ENCODE measurements around the gene GET3. TPM values are rescaled to one million over a fixed set of nuclear protein-coding genes. Genes with fewer than 3 reads are reported as not detected.

GET3 gene
- total and polyA plus RNA-seq, 2 of the 13 experiments (the other 11 are each of a cell fraction or from before 2014, with no cell fraction given), result 57.7 to 59.4 TPM

GRCh38 chr19:12774588-12775555, 37.6 kb downstream of the GET3 start, which contains the start of gene HOOK2 (continued):
- TF ChIP-seq, protein P1, sequence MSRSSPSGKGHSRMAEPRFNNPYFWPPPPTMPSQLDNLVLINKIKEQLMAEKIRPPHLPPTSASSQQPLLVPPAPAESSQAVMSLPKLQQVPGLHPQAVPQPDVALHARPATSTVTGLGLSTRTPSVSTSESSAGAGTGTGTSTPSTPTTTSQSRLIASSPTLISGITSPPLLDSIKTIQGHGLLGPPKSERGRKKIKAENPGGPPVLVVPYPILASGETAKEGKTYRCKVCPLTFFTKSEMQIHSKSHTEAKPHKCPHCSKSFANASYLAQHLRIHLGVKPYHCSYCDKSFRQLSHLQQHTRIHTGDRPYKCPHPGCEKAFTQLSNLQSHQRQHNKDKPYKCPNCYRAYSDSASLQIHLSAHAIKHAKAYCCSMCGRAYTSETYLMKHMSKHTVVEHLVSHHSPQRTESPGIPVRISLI (CRISPR knock-in tag; IDR thresholded peaks at IDR 0.05; ENCODE audit: borderline replicate concordance), result no peak
- TF ChIP-seq ZNF724P (CRISPR knock-in tag; IDR thresholded peaks at IDR 0.05; ENCODE audit: borderline replicate concordance) (0 out of 2 replicates have a peak, but pooled peaks have one; percentile 27), ZNF772 (CRISPR knock-in tag; IDR thresholded peaks at IDR 0.05) (peak; percentile 42; the same call in 1 of the 2 replicates), ZNF121 (CRISPR knock-in tag; IDR thresholded peaks at IDR 0.05) (no peak), SP1 (IDR thresholded peaks at IDR 0.05) (no peak), SP1 (CRISPR knock-in tag; IDR thresholded peaks at IDR 0.05) (peak; percentile 39; the same call in 1 of the 2 replicates), ZNF75D (CRISPR knock-in tag; IDR thresholded peaks at IDR 0.05; ENCODE audit: borderline replicate concordance) (no peak), CCDC6 (CRISPR knock-in tag; IDR thresholded peaks at IDR 0.05) (no peak), ZSCAN21 (CRISPR knock-in tag; IDR thresholded peaks at IDR 0.05; ENCODE audit: borderline replicate concordance) (peak; percentile 54; the same call in 1 of the 2 replicates), HNRNPLL (IDR thresholded peaks at IDR 0.05; ENCODE audit: low read depth, low read length, poor library complexity, severe bottlenecking) (peak; percentile 9), ZNF691 (CRISPR knock-in tag; IDR thresholded peaks at IDR 0.05; ENCODE audit: borderline replicate concordance, low read depth) (0 out of 2 replicates have a peak, but pooled peaks have one; percentile 56), ZFP41 (CRISPR knock-in tag; IDR thresholded peaks at IDR 0.05; ENCODE audit: borderline replicate concordance) (no peak; the same call in 1 of the 2 replicates), POLR2A (IDR thresholded peaks at IDR 0.05; ENCODE audit: insufficient read depth in 1 of 2, low read depth in 2 of 2, low read length in 2 of 2) (peak; percentile 49 to 81; a peak in 3 of 4 replicates), ZBTB33 (CRISPR knock-in tag; IDR thresholded peaks at IDR 0.05) (peak; percentile 84), ZNF12 (CRISPR knock-in tag; IDR thresholded peaks at IDR 0.05) (no peak), HNF1A (IDR thresholded peaks at IDR 0.05; ENCODE audit: low read depth) (no peak), HNF1A (CRISPR knock-in tag; IDR thresholded peaks at IDR 0.05; ENCODE audit: borderline replicate concordance) (peak; percentile 49; the same call in 1 of the 2 replicates)

Data from HepG2 (cell line).